Activated gamma-delta T cell treated with anti-CD3 and anti-CD28 coated beads, Interleukin-2, amount 50 U/mL, for 16 hours (primary cell): ENCODE data around the gene COL5A3.
A peak's percentile ranks its signal among the peaks of the same experiment; 100 is the strongest.
"Not testable (repeated sequence)": the region's sequence is repeated elsewhere in the genome, so short reads cannot be mapped to it uniquely, and the experiment has no call there.

Experiments
- DNase-seq: peaks from one replicate; pipeline ENCODE4 v3.0.0-alpha.2; 2020; ENCODE audit warnings: low read depth

COL5A3 gene

GRCh38 chr19:9937001-9937411, 73.3 kb downstream of the COL5A3 start:
- DNase-seq: no peak

GRCh38 chr19:9936326-9937000, 73.8 kb downstream of the COL5A3 start, which contains the start of gene OLFM2:
TSS of gene OLFM2 (minus strand) at chr19:9936515. CDS start at chr19:9936366, 149 bp downstream.
- DNase-seq: no peak

DNA sequence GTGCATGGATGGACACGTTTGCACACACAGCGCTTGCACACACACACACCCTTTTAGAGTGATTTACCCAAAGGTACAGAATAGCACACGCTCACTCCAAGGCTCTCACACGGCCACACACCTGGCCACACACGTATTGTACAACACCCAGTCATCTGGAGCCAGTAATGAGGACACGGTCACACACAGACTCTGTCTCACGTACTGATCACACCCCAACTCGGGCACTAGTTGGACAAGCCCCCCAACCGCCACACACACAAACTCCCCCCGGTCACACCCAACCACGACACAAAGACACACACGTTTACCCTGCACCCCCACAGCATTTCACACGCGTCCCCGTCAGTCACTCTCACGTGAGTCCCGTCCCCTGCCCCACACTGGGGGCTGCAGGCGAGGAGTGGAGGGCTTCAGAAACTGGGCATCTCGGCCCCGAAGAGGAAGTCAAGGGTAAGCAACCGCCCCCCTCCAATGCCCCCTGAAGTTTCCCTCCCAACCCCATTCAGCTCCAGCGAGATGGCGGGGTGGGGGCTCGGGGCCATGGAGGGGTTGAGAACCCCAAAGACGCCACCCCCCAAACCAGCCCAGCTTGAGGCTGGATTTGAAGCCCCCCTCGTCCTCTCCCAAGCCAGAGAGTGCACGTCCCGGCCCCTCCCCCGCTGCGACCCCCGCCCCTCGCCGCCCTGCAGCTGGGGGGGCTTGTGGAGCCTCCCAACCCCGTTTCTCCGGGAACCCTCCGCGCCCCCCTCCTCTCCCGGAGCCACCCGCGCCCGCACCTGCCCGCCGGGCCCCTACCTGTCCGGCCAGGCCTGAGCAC, 74.6 kb downstream of the COL5A3 start:
- no peak for DNase-seq

DNA sequence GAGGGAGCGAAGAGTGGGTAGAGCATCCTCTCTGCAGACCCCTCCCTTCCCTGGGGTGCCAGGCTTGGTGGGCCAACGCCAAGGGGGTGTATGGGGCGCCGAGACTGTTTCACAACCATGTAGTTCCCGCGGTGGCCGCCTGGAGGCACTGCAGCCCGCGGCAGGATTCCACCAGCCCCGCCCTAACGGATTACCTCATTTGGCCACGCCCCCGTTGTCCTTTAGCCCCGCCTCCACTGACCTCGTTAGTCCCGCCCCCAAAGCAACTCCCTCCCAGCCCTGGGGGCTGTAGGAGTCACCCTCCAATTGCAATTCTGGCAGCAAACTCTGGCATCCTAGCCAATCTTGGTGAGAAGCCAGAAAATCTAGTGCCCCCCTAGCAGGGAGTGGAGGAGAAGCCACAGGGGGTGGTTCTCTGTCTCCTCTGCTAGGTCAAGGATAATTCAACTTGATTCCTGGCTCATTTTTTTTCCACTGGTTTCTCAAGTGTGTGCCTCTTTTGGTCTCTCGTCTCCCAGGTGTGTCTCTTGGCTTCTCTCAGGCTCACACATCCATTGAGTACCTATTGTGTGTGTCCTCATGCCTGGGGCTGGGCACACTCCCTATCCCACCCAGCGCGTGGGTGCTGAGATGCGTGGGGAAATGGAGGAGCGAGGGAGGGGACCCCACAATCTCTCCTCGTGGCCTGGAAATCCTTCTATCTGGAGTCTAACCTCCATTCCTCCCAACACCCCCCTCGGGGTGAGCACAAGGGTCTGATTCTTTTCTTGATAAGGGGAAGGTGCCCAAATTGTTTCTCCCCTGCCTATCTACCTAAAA, 76.0 kb downstream of the COL5A3 start:
- DNase-seq: peak; percentile 75

DNA sequence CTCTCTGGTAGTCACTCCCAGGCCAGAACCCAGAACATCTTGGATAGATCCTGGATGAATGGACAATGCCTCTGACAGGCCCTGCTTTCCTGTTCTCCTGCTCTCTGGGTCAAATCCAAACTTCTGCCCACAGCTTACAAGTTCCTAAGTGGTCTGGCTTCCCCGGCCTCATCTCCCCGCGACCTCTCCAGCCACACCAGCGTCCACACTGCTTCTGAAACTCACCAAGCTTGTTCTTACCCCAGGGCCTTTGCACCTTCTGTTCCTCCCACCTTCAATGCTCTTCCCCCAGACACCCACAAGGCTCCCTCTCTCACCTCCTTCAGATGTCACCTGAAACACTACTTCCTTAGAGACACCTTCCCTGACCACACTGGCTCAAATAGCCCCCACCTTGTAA, 77.5 kb downstream of the COL5A3 start:
- no peak for DNase-seq

DNA sequence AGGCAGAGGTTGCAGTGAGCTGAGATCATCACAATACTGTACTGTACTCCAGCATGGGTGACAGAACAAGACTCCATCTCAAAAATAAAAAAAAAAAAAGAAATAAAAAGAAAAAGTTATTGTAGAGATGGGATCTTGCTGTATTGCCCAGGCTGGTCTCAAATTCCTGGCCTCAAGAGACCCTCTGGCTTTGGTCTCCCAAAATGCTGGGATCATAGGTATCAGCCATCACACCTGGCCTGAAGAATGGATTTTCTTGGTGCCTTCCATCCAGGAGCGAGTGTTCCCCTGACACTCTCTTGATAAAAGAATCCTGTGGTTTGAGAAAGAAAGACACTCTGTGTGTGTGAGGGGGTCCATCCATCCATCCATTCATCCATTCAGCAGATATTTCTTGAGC, 78.7 kb downstream of the COL5A3 start:
- DNase-seq: no peak

DNA sequence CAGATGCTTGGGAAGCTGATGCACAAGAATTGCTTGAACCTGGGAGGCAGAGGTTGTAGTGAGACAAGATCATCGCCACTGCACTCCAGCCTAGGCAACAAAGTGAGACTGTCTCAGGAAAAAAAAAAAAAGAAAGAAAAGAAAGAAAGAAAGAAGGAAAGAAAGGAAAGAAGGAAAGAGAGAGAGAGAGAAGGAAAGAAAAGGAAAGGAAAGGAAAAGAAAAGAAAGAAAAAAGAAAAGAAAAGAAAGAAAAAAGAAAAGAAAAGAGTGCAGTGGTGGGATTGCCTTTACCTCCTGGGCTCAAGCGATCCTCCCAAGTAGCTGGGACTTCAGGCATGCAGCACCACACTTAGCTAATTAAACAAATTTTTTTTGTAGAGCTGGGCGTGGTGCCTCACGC, 86.9 kb downstream of the COL5A3 start:
- no peak for DNase-seq

- DNase-seq: not testable (repeated sequence)
Observed at GRCh38 chr19:9922782-9923379, 87.4 kb downstream of the COL5A3 start.

- DNase-seq: no peak
Observed at GRCh38 chr19:9917321-9917720, 93.0 kb downstream of the COL5A3 start.

- DNase-seq: no peak
Observed at GRCh38 chr19:9916719-9917118, 93.6 kb downstream of the COL5A3 start.

DNA sequence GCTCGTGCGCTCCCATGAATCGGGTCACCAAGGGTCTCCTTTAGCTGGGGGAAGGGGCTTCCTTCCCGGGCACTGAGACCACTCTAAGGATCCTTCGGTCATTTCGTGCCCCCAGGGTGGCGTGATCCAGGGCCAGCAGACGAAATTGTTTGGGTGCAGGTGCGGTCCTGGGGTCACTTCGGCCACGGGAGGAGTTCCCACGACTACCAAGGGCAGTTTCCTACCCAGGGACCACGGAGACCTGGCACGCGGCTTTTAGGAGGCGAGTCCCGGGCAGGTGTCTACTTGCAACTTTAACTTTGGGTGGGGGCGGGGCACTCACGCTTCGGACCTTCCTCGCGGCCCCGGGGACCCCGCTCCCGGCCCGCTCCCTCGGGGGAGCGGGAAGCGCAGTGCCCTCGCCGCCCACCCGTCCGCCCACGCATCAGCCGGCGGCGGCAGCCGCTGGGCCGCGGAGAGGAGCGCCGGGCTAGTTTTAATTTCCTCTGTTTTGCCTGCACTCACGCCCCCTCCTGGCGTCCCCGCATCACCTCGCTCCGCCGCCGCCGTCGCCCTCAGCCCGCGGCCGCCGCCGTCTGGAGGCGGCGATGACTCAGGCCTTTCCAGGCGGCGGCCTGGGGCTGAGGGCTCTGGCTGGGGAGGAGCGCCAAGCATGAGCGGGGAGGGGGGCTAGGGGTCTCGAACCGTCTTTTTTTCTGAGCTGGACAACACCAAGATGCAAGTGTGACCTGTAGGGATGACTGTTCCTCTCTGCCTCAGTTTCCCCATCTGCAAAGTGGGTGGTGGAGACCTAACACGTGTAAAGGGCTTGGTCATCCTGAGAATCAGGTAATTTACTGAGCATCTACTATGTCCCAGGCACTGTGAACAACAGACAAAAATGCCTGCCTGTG, 95.7 kb downstream of the COL5A3 start:
- DNase-seq: peak; percentile 64

GRCh38 chr19:9914001-9914314, 96.3 kb downstream of the COL5A3 start:
- no peak for DNase-seq

DNA sequence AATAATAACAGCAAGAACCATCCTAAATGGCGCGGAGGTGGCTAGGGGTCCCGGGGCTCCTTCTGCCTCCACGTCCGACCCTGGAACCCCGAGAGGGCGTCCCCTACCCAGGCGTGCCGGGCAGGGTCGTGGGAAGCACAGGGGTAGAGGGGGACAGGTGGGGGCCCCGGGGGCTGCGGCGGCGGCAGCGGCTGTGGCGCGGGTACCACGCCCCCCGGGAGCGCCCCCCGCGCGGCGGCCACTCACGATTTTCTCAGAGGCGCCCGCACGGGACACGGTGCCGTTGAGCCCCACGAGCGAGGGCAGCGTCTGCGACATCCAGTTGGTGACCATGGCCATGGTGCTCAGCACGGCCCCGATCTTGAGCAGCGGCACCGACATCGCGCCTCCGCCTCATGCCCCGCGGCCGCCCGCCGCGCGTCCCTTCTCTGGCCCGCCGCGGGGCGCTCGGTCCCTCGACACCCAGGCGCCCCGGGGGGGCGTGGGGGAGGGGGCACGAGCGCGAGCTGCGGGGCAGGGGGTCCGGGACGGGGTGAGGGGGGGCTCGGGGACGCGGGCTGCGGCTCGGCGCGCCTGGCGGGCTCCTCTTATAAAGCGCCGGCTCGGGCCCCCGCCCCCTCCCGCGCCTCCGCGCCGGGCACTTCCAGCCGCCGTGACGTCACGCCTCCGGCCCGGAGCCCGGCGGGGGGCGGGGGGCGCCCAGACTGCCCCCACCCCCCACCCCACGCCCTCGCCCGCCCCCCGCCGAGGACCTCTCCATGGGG, 96.9 kb downstream of the COL5A3 start:
- DNase-seq: no peak

DNA sequence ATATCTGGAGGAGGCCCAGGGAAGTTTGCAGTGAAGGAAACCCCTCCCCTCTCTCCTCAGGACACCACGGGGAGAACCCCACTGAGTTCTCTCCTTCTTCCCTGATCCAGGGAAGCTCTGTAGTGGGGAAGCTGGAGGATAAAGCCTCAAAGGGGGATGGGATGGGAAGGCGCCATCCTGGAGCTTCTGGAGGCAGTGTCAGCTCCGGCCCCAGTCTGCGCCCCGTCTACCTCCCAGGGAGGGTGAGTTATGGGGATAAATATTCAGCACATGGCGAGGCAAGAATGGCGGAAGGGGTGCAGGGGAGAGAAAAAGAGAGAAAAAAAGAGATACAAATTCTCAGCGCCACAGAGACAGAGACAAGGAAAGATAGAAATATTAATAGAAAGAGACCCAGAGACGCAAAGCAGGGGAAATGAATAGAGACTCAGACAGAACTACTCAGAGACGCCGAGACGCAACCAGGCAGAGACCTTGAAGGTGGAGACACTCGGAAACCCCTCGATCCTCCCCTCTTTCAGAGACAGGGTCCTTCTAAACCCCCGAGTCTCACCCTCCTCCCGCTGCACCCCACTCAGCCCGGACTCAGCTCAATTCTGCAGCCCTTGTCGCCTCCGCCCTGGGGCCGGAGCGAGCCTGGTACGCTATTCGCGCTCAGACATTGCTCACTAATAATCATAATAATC, 97.6 kb downstream of the COL5A3 start:
- no peak for DNase-seq

GRCh38 chr19:9911524-9912185, 98.6 kb downstream of the COL5A3 start:
- DNase-seq: no peak

DNA sequence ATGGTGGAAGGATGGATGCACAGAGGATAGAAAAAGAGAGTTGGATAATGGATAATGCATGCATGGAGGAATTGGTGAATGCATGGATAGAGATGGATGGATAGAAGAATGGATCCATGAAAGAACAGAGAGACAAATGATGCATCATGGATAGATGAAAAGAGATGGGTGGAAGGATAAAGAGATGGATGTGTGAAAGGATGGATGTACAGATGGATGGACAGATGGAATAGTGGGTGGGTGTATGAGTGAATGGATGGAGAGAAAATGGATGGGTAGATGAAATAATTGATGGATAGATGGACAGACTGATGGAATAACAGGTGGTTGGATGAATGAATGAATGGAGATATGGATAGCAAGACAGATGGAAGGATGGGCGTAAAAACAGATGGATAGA, 99.7 kb downstream of the COL5A3 start:
- DNase-seq: no peak
